NCI-H2227 treated with DMSO at 0.1 percent for 48 hours (cell line): ENCODE results near the gene GFOD2.

ENCODE experiments used
- DNase-seq: peaks from one replicate; lab custom pipeline; 2025; lab: John Stamatoyannopoulos, UW

Gene GFOD2

GRCh38 chr16:67733734-67734470 is 14.8 kb upstream of the GFOD2 start:
- no peak for DNase-seq

GRCh38 chr16:67731753-67732095 is 12.6 kb upstream of the GFOD2 start:
- DNase-seq: no peak

GRCh38 chr16:67731071-67731752 is 12.1 kb upstream of the GFOD2 start:
- DNase-seq: no peak

- no peak for DNase-seq
Observed at GRCh38 chr16:67730326-67730725, 11.2 kb upstream of the GFOD2 start.

GRCh38 chr16:67729636-67730248 is 10.6 kb upstream of the GFOD2 start:
- DNase-seq: no peak

GRCh38 chr16:67727521-67728485 is 8.7 kb upstream of the GFOD2 start:
- no peak for DNase-seq

GRCh38 chr16:67726106-67727034 is 7.3 kb upstream of the GFOD2 start:
- no peak for DNase-seq

GRCh38 chr16:67723911-67724305 is 4.8 kb upstream of the GFOD2 start:
- no peak for DNase-seq

GRCh38 chr16:67723151-67723910 is 4.2 kb upstream of the GFOD2 start:
- DNase-seq: no peak

- DNase-seq: no peak
Observed at GRCh38 chr16:67720236-67720635, 1.1 kb upstream of the GFOD2 start.

- DNase-seq: peak; percentile 8
Observed at GRCh38 chr16:67719778-67720144, 645 bp upstream of the GFOD2 start.

- no peak for DNase-seq
Observed at GRCh38 chr16:67718668-67719047, 458 bp downstream of the GFOD2 start.

- no peak for DNase-seq
Observed at GRCh38 chr16:67716097-67716496, 3.0 kb downstream of the GFOD2 start.

- no peak for DNase-seq
Observed at GRCh38 chr16:67714522-67714921, 4.6 kb downstream of the GFOD2 start.

- no peak for DNase-seq
Observed at GRCh38 chr16:67713647-67714273, 5.4 kb downstream of the GFOD2 start.

GRCh38 chr16:67710607-67711006 is 8.5 kb downstream of the GFOD2 start:
- no peak for DNase-seq

GRCh38 chr16:67709050-67709449 is 10.1 kb downstream of the GFOD2 start:
- DNase-seq: no peak

- no peak for DNase-seq
Observed at GRCh38 chr16:67708368-67708771, 10.7 kb downstream of the GFOD2 start.

- DNase-seq: no peak
Observed at GRCh38 chr16:67707790-67708189, 11.3 kb downstream of the GFOD2 start.

- DNase-seq: no peak
Observed at GRCh38 chr16:67707210-67707609, 11.9 kb downstream of the GFOD2 start.
